ENCODE results near the gene GSTA2. TPM values are rescaled to one million over a fixed set of nuclear protein-coding genes. Genes with fewer than 3 reads are reported as not detected.

Gene GSTA2
- polyA plus RNA-seq, 1 of the 3 experiments (the other 2 are of a cell fraction) = not detected

DNA sequence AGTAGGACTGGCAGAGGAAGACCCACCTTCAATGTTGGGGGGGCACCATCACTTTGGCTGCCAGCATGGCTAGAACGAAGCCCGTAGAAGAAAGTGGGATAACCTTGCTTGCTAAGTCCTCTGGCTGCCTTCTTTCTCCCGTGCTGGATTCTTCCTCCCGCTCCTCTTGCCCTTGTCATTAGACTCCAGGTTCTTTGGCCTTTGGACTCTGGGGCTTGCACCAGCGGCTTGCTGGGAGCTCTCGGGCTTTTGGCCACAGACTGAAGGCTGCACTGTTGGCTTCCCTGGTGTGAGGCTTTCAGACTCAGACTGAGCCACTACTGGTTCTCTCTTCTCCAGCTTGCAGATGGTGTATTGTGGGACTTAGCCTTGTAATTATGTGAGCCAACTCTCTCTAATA is 28.2 kb downstream of the GSTA2 start:
- Histone ChIP-seq H4K20me1 (ENCODE audit: insufficient read depth) (no peaks in the 10 kb centered on the region), H3K27me3 (ENCODE audit: insufficient read depth) (peaks cover 16% of the 10 kb centered on the region; the same call in 1 of the 2 replicates), H3K9me2 (no peaks in the 10 kb centered on the region), H3K27ac (ENCODE audit: low read depth in 2 of 2, low read length in 1 of 2) (no peak overlapping the region), H3K9ac (no peak overlapping the region), H3K9me3 (no peaks in the 10 kb centered on the region), H3F3A (replicated peaks; ENCODE audit: insufficient read depth) (no peaks in the 10 kb centered on the region), H2AFZ (ENCODE audit: low read depth) (no peak overlapping the region), H3K4me1 (ENCODE audit: control insufficient read depth in 1 of 2, insufficient read depth in 2 of 2, low read depth in 1 of 2, low read length in 1 of 2) (no peaks in the 10 kb centered on the region), H3K79me2 (ENCODE audit: insufficient read depth) (no peaks in the 10 kb centered on the region), H3K36me3 (replicated peaks in 1 of 2; ENCODE audit: control insufficient read depth in 1 of 2, insufficient read depth in 2 of 2, low read length in 1 of 2) (no peaks in the 10 kb centered on the region), H3K4me2 (no peak overlapping the region), H3K4me3 (ENCODE audit: low read depth in 2 of 2, low read length in 1 of 2) (no peak overlapping the region)
- no peak for TF ChIP-seq NFIC (IDR thresholded peaks at IDR 0.05; ENCODE audit: borderline replicate concordance)
- TF ChIP-seq, protein P1, sequence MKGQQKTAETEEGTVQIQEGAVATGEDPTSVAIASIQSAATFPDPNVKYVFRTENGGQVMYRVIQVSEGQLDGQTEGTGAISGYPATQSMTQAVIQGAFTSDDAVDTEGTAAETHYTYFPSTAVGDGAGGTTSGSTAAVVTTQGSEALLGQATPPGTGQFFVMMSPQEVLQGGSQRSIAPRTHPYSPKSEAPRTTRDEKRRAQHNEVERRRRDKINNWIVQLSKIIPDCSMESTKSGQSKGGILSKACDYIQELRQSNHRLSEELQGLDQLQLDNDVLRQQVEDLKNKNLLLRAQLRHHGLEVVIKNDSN (IDR thresholded peaks at IDR 0.05; ENCODE audit: borderline replicate concordance, low read depth) = no peak
- no peak for TF ChIP-seq JUND (IDR thresholded peaks at IDR 0.05)
- no peak for TF ChIP-seq POLR2AphosphoS5 (IDR thresholded peaks at IDR 0.05; ENCODE audit: low read depth, low read length)
- no peak for TF ChIP-seq YY1 (IDR thresholded peaks at IDR 0.05; ENCODE audit: low read depth)
- no peak for TF ChIP-seq FOXM1 (IDR thresholded peaks at IDR 0.05; ENCODE audit: low read depth)
- DNase-seq = no peak
- 38% methylated on average over 6 of the region's 6 CpGs for WGBS (ENCODE audit: low lambda C conversion rate)
- ChIA-PET POLR2A (interaction anchor here (0.6 kb wide), 1 partner anchor 17 kb away, joined by 4 read pairs; no protein-coding TSS in a partner anchor), CTCF (interaction anchor here (2.7 kb wide), 1 partner anchor 11 kb away, joined by 9 read pairs; no protein-coding TSS in a partner anchor)

DNA sequence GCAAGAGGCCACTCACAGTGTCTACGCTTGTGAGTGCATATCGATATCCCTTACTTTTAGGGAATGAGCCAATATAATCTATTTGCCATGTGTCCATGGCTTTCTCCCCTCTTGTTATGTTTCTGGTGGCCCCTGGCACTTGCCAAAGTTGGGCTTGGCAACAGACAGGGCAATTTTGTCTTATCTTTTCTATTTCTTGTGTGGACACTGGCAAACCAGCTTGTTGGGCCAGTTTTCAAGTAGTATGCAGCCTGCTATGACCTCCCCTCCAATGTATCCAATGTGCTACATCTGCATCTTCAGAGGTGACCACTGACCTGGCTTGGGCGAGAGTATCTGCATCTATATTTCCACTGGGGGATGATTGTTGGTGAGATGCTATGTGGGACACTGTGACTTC is 29.2 kb downstream of the GSTA2 start:
- ChIA-PET CTCF (interaction anchor here (2.7 kb wide), 1 partner anchor 10 kb away, joined by 9 read pairs; no protein-coding TSS in a partner anchor), POLR2A (no interaction called here)
- H3K27me3 ChIP-seq (ENCODE audit: insufficient read depth) = peaks cover 16% of the 10 kb centered on the region; the same call in 1 of the 2 replicates
- no peaks in the 10 kb centered on the region for H3F3A ChIP-seq (replicated peaks; ENCODE audit: insufficient read depth)
- no peaks in the 10 kb centered on the region for H3K4me1 ChIP-seq (ENCODE audit: control insufficient read depth in 1 of 2, insufficient read depth in 2 of 2, low read depth in 1 of 2, low read length in 1 of 2)
- no peaks in the 10 kb centered on the region for H4K20me1 ChIP-seq (ENCODE audit: insufficient read depth)
- no peak overlapping the region for H3K9ac ChIP-seq
- H3K4me3 ChIP-seq (ENCODE audit: low read depth in 2 of 2, low read length in 1 of 2) = no peak overlapping the region
- H3K4me2 ChIP-seq = no peak overlapping the region
- H3K36me3 ChIP-seq (replicated peaks in 1 of 2; ENCODE audit: control insufficient read depth in 1 of 2, insufficient read depth in 2 of 2, low read length in 1 of 2) = no peaks in the 10 kb centered on the region
- no peak for DNase-seq
- H3K79me2 ChIP-seq (ENCODE audit: insufficient read depth) = no peaks in the 10 kb centered on the region
- H2AFZ ChIP-seq (ENCODE audit: low read depth) = no peak overlapping the region
- WGBS (ENCODE audit: low lambda C conversion rate) = 39% methylated on average over 3 of the region's 3 CpGs
- no peak overlapping the region for H3K27ac ChIP-seq (ENCODE audit: low read depth in 2 of 2, low read length in 1 of 2)
- H3K9me2 ChIP-seq = no peaks in the 10 kb centered on the region
- TF ChIP-seq, protein P2, sequence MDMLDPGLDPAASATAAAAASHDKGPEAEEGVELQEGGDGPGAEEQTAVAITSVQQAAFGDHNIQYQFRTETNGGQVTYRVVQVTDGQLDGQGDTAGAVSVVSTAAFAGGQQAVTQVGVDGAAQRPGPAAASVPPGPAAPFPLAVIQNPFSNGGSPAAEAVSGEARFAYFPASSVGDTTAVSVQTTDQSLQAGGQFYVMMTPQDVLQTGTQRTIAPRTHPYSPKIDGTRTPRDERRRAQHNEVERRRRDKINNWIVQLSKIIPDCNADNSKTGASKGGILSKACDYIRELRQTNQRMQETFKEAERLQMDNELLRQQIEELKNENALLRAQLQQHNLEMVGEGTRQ (IDR thresholded peaks at IDR 0.05; ENCODE audit: borderline replicate concordance, low read depth, low read length) = no peak
- TF ChIP-seq, protein P3, sequence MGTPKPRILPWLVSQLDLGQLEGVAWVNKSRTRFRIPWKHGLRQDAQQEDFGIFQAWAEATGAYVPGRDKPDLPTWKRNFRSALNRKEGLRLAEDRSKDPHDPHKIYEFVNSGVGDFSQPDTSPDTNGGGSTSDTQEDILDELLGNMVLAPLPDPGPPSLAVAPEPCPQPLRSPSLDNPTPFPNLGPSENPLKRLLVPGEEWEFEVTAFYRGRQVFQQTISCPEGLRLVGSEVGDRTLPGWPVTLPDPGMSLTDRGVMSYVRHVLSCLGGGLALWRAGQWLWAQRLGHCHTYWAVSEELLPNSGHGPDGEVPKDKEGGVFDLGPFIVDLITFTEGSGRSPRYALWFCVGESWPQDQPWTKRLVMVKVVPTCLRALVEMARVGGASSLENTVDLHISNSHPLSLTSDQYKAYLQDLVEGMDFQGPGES (IDR thresholded peaks at IDR 0.05; ENCODE audit: low read depth, low read length) = no peak
- TF ChIP-seq YY1 (IDR thresholded peaks at IDR 0.05; ENCODE audit: low read depth) (no peak), TAF1 (IDR thresholded peaks at IDR 0.05; ENCODE audit: borderline replicate concordance, low read depth, low read length) (no peak), TEAD4 (IDR thresholded peaks at IDR 0.05; ENCODE audit: borderline replicate concordance, insufficient read depth) (no peak), MEF2A (IDR thresholded peaks at IDR 0.05; ENCODE audit: borderline replicate concordance, low read depth) (no peak), GATA2 (CRISPR knock-in tag; IDR thresholded peaks at IDR 0.05) (no peak), RFX5 (IDR thresholded peaks at IDR 0.05; ENCODE audit: low read length) (no peak), CHD2 (IDR thresholded peaks at IDR 0.05; ENCODE audit: low read length, partially characterized antibody) (no peak), MXI1 (IDR thresholded peaks at IDR 0.05; ENCODE audit: low read depth, low read length) (no peak), RAD21 (IDR thresholded peaks at IDR 0.05; ENCODE audit: low read length) (no peak)
- TF ChIP-seq, protein P4, sequence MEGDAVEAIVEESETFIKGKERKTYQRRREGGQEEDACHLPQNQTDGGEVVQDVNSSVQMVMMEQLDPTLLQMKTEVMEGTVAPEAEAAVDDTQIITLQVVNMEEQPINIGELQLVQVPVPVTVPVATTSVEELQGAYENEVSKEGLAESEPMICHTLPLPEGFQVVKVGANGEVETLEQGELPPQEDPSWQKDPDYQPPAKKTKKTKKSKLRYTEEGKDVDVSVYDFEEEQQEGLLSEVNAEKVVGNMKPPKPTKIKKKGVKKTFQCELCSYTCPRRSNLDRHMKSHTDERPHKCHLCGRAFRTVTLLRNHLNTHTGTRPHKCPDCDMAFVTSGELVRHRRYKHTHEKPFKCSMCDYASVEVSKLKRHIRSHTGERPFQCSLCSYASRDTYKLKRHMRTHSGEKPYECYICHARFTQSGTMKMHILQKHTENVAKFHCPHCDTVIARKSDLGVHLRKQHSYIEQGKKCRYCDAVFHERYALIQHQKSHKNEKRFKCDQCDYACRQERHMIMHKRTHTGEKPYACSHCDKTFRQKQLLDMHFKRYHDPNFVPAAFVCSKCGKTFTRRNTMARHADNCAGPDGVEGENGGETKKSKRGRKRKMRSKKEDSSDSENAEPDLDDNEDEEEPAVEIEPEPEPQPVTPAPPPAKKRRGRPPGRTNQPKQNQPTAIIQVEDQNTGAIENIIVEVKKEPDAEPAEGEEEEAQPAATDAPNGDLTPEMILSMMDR (IDR thresholded peaks at IDR 0.05) = no peak
- no peaks in the 10 kb centered on the region for H3K9me3 ChIP-seq
